SU-DHL-6 (cell line): ENCODE data around the gene INPP5A.

Experiments
- CTCF ChIP-seq: fragments of 200-600 bp; sonication (generic); IDR thresholded peaks from one replicate; pipeline ENCODE4 v1.5.1; 2017; ENCODE audit warnings: antibody characterized with exemption, mild to moderate bottlenecking, low read length, moderate library complexity; ENCODE audit not compliant: insufficient read depth, poor library complexity, severe bottlenecking
- EZH2phosphoT487 ChIP-seq: fragments of 200-600 bp; sonication (generic), shearing (Covaris generic); conservative IDR thresholded peaks from 2 replicates; pipeline ENCODE4 v1.6.1; 2018; ENCODE audit warnings: mild to moderate bottlenecking, antibody characterized with exemption, low read length, moderate library complexity, mixed read lengths

DNA sequence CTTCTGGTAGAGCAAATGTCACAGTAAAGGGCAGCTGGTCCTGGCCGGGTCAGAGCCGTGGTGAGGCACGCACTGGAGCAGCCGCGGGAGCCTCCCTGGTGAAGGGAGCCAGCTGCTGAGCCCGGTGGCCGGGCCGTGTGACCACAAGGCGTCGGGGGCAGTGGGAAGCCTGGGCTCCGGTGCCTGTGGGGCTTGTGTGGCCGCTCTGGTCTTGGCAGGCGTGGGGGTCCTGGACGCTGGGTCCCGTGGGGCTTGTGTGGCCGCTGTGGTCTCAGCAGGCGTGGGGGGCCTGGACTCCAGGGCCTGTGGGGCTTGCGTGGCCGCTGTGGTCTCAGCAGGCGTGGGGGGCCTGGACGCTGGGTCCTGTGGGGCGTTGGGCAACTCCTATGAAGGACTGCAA, 191.2 kb downstream of the INPP5A start:
- TF ChIP-seq CTCF, result no peak
- no peak for TF ChIP-seq EZH2phosphoT487
